H7 (cell line): ENCODE results near the gene KRTAP5-6. TPM values are rescaled to one million over a fixed set of nuclear protein-coding genes. Genes with fewer than 3 reads are reported as not detected.
"Not testable (repeated sequence)": the region's sequence is repeated elsewhere in the genome, so short reads cannot be mapped to it uniquely, and the experiment has no call there.

Experiments
- DNase-seq: peaks from one replicate; pipeline ENCODE4 v3.0.0; 2012
- H3K27me3 ChIP-seq: 2 replicates; pipeline ENCODE4 v1.6.0; 2011; ENCODE audit warnings: mild to moderate bottlenecking, low read length; ENCODE audit not compliant: control insufficient read depth, insufficient read depth
- H3K36me3 ChIP-seq: replicated peaks from 2 replicates; pipeline ENCODE4 v1.5.1; 2011; ENCODE audit warnings: low read length; ENCODE audit not compliant: control insufficient read depth, insufficient read depth
- H3K4me3 ChIP-seq: 2 replicates; pipeline ENCODE4 v1.5.1; 2011; ENCODE audit warnings: low read depth, mild to moderate bottlenecking, control low read depth, low read length, moderate library complexity; ENCODE audit not compliant: insufficient read depth
- total RNA-seq: library from RNA; depleted of rRNA; stranded (reverse); fragments of >200 nt; shearing (Covaris generic); gene quantifications from 2 replicates; pipeline ENCODE4 v1.2.3, GENCODE V29; 2014

The KRTAP5-6 gene
- total RNA-seq, 1 experiment from 2014 or later: not detected

- peak; percentile 48 for DNase-seq
- Histone ChIP-seq H3K27me3 (no peaks in the 10 kb centered on the region; the same call in 1 of the 2 replicates), H3K4me3 (no peak overlapping the region), H3K36me3 (no peaks in the 10 kb centered on the region)
These were observed 26.1 kb upstream of the KRTAP5-6 start for GRCh38 chr11:1670905-1671371.

GRCh38 chr11:1671658-1672057 is 25.3 kb upstream of the KRTAP5-6 start:
- H3K4me3 ChIP-seq: no peak overlapping the region
- DNase-seq: no peak
- H3K36me3 ChIP-seq: no peaks in the 10 kb centered on the region
- H3K27me3 ChIP-seq: no peaks in the 10 kb centered on the region; the same call in 1 of the 2 replicates

- Histone ChIP-seq H3K27me3 (no peaks in the 10 kb centered on the region; the same call in 1 of the 2 replicates), H3K36me3 (no peaks in the 10 kb centered on the region), H3K4me3 (no peak overlapping the region)
- no peak for DNase-seq
These were observed 24.2 kb upstream of the KRTAP5-6 start for GRCh38 chr11:1672613-1673350.

GRCh38 chr11:1673446-1674172 is 23.4 kb upstream of the KRTAP5-6 start:
- H3K4me3 ChIP-seq: no peak overlapping the region
- DNase-seq: no peak
- no peaks in the 10 kb centered on the region; the same call in 1 of the 2 replicates for H3K27me3 ChIP-seq
- no peaks in the 10 kb centered on the region for H3K36me3 ChIP-seq

- DNase-seq: peak; percentile 54
- Histone ChIP-seq H3K4me3 (no peak overlapping the region), H3K36me3 (no peaks in the 10 kb centered on the region), H3K27me3 (no peaks in the 10 kb centered on the region; the same call in 1 of the 2 replicates)
These were observed 22.5 kb upstream of the KRTAP5-6 start for GRCh38 chr11:1674173-1675131.

GRCh38 chr11:1675536-1676228 is 21.3 kb upstream of the KRTAP5-6 start:
- no peak for DNase-seq
- H3K27me3 ChIP-seq: no peaks in the 10 kb centered on the region; the same call in 1 of the 2 replicates
- no peak overlapping the region for H3K4me3 ChIP-seq
- H3K36me3 ChIP-seq: no peaks in the 10 kb centered on the region

- H3K36me3 ChIP-seq: no peaks in the 10 kb centered on the region
- no peak overlapping the region for H3K4me3 ChIP-seq
- H3K27me3 ChIP-seq: no peaks in the 10 kb centered on the region; the same call in 1 of the 2 replicates
- DNase-seq: no peak
These were observed 20.7 kb upstream of the KRTAP5-6 start for GRCh38 chr11:1676229-1676740.

- no peaks in the 10 kb centered on the region for H3K36me3 ChIP-seq
- H3K4me3 ChIP-seq: no peak overlapping the region
- no peaks in the 10 kb centered on the region for H3K27me3 ChIP-seq
- no peak for DNase-seq
These were observed 17.1 kb upstream of the KRTAP5-6 start for GRCh38 chr11:1679881-1680280.

GRCh38 chr11:1682225-1682905 is 14.6 kb upstream of the KRTAP5-6 start:
- Histone ChIP-seq H3K27me3 (no peaks in the 10 kb centered on the region), H3K4me3 (no peak overlapping the region), H3K36me3 (no peaks in the 10 kb centered on the region)
- DNase-seq: no peak

GRCh38 chr11:1683216-1683615 is 13.8 kb upstream of the KRTAP5-6 start:
- DNase-seq, H3K27me3 ChIP-seq, H3K36me3 ChIP-seq: not testable (repeated sequence)

GRCh38 chr11:1683904-1684572 is 13.0 kb upstream of the KRTAP5-6 start:
- H3K36me3 ChIP-seq, H3K4me3 ChIP-seq, H3K27me3 ChIP-seq, DNase-seq: not testable (repeated sequence)

More at GRCh38 chr11:1683216-1683615, 13.8 kb upstream of the KRTAP5-6 start:
- not testable (repeated sequence) for H3K4me3 ChIP-seq

- not testable (repeated sequence) for H3K4me3 ChIP-seq, H3K27me3 ChIP-seq, H3K36me3 ChIP-seq
- peak; percentile 61 for DNase-seq
These were observed 11.8 kb upstream of the KRTAP5-6 start for GRCh38 chr11:1684886-1685874.
